ENCODE measurements around the gene ADGRB3.

DNA sequence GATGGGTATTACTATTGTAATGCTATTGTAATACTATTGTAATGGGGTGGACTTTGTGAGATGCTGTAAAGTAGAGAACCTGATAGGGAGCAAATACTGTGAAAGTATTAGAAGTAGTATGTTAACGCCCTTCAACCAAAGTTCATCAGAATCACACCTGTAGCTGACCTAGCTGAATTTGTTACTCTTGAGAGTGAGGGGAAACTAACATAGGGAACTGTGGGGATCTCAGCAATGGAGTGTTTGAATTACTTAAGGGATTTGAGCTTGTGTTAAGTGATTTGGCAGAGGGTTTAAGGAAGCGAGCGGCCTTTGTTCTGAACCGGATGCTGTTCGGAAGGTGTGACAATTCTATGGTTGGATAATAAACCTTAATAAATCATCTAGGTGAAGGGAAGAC is 312.6 kb downstream of the ADGRB3 start:
- no peak for TF ChIP-seq EZH2 (IDR thresholded peaks at IDR 0.05; ENCODE audit: insufficient read depth, poor library complexity, severe bottlenecking)
- no peak for TF ChIP-seq EZH2phosphoT487 (IDR thresholded peaks at IDR 0.05; ENCODE audit: insufficient read depth, low read depth)
